HEK293T (cell line): Measurements from ENCODE around the gene FHAD1.

ENCODE experiments used
- PKNOX1 ChIP-seq: fragments of 450-650 bp; IDR thresholded peaks from 2 replicates; pipeline ENCODE4 v1.6.1; 2016
- SP1 ChIP-seq: fragments of 450-650 bp; IDR thresholded peaks from 2 replicates; pipeline ENCODE4 v1.6.1; 2017
- ZNF384 ChIP-seq: fragments of 450-650 bp; IDR thresholded peaks from 2 replicates; pipeline ENCODE4 v1.6.1; 2016

- TF ChIP-seq PKNOX1 (no peak), SP1 (no peak), ZNF384 (no peak)
These were observed 192.3 kb downstream of the FHAD1 start for GRCh38 chr1:15439325-15439724.
